HG02798 (cell line): ENCODE data around the gene MYBPC2.

ENCODE experiments used
- ATAC-seq: cut with Tn5 transposase; IDR thresholded peaks from one replicate; pipeline ENCODE4 v1.9.1; 2021; ENCODE audit warnings: mild to moderate bottlenecking; ENCODE audit not compliant: unreplicated experiment, poor library complexity

Gene MYBPC2

GRCh38 chr19:50512999-50513745 lies 80.5 kb downstream of the MYBPC2 start:
- no peak for ATAC-seq

- ATAC-seq: no peak
Observed at GRCh38 chr19:50513746-50514345, 81.2 kb downstream of the MYBPC2 start, which contains the start of gene ASPDH. Gene ASPDH (minus strand): TSS chr19:50513913. CDS start chr19:50513823, 90 bp downstream.

GRCh38 chr19:50514346-50515167 lies 81.9 kb downstream of the MYBPC2 start:
- no peak for ATAC-seq

DNA sequence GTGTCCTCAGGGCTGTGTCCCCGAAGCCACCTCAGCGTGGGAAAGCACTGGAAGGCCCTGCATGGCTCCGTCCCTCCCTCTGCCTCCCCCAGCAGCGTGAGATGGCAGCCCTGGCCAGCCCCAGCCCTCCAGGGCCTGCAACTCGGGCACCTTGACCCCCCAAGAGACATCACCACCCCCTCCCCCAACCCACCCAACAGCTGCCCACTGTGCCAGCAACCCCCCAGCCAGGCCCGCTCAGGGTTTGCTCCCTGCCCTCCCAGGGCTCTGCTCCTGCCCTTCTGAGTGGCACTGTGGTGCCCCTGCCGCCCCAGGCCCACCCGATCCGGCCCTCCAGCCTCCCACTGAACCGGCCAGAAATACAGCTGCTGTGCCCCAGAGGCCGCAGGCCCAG lies 82.5 kb downstream of the MYBPC2 start:
- no peak for ATAC-seq
